Measurements from ENCODE around the gene ABL2. TPM values are rescaled to one million over a fixed set of nuclear protein-coding genes. Genes with fewer than 3 reads are reported as not detected.

Gene ABL2
- total and polyA plus RNA-seq, 8 donors, result 1.3 to 26.6 (median 6.7) TPM

GRCh38 chr1:179124873-179125272, 104.6 kb downstream of the ABL2 start:
- no peaks in the 10 kb centered on the region for H3K9me3 ChIP-seq
- no peaks in the 10 kb centered on the region for H3K27me3 ChIP-seq
- WGBS, 5 donors, result 68 to 89% (median 76%) methylated on average over 1 of the region's 1 CpG
- intact Hi-C loops (cut with DNase I; ENCODE audit: low total_unique reads), result no loop called here
- TF ChIP-seq EP300 (IDR thresholded peaks at IDR 0.05) (no peak), POLR2A (IDR thresholded peaks at IDR 0.05) (no peak), POLR2AphosphoS5 (IDR thresholded peaks at IDR 0.05) (no peak), CTCF (IDR thresholded peaks at IDR 0.05) (no peak)
- peak overlapping the region in 1 of 5 donors; percentile 18 for H3K27ac ChIP-seq
- peaks cover 8 to 33% (median 18%) of the 10 kb centered on the region in 4 donors for H3K4me1 ChIP-seq
- no peak for DNase-seq
- H3K4me3 ChIP-seq, result no peak overlapping the region
- peaks cover 0 to 36% (median 26%) of the 10 kb centered on the region in 4 donors for H3K36me3 ChIP-seq

- Histone ChIP-seq H3K27me3 (no peaks in the 10 kb centered on the region), H3K36me3 (peaks cover 5 to 71% (median 60%) of the 10 kb centered on the region in 4 donors), H3K4me1 (peaks cover 0 to 7% (median 2%) of the 10 kb centered on the region in 4 donors), H3K27ac (no peak overlapping the region), H3K9me3 (no peaks in the 10 kb centered on the region), H3K4me3 (no peak overlapping the region)
- TF ChIP-seq POLR2A (IDR thresholded peaks at IDR 0.05) (no peak), CTCF (IDR thresholded peaks at IDR 0.05) (peak in 4 of 7 experiments; percentile 40 to 62 (median 54))
- intact Hi-C loops (cut with DNase I; ENCODE audit: low total_unique reads), result no loop called here
- DNase-seq, result peak in 1 of 2 donors; percentile 70
- WGBS, 5 donors, result 81 to 86% (median 86%) methylated on average over 7 of the region's 7 CpGs
Observed at GRCh38 chr1:179121159-179121938, 108.1 kb downstream of the ABL2 start.

GRCh38 chr1:179120736-179121135, 108.7 kb downstream of the ABL2 start:
- H3K27me3 ChIP-seq, result no peaks in the 10 kb centered on the region
- intact Hi-C loops (cut with DNase I; ENCODE audit: low total_unique reads), result no loop called here
- peaks cover 0 to 4% (median 2%) of the 10 kb centered on the region in 4 donors for H3K4me1 ChIP-seq
- H3K4me3 ChIP-seq, result no peak overlapping the region
- H3K9me3 ChIP-seq, result no peaks in the 10 kb centered on the region
- 75 to 85% (median 78%) methylated on average over 2 of the region's 2 CpGs for WGBS, 5 donors
- no peak overlapping the region for H3K27ac ChIP-seq
- no peak for DNase-seq
- TF ChIP-seq CTCF (IDR thresholded peaks at IDR 0.05), result no peak
- TF ChIP-seq POLR2A (IDR thresholded peaks at IDR 0.05), result no peak
- TF ChIP-seq EP300 (IDR thresholded peaks at IDR 0.05), result no peak
- peaks cover 5 to 78% (median 65%) of the 10 kb centered on the region in 4 donors for H3K36me3 ChIP-seq

GRCh38 chr1:179119513-179119912, 110.0 kb downstream of the ABL2 start:
- Histone ChIP-seq H3K36me3 (peaks cover 5 to 82% (median 73%) of the 10 kb centered on the region in 4 donors), H3K4me3 (no peak overlapping the region), H3K9me3 (no peaks in the 10 kb centered on the region), H3K27ac (no peak overlapping the region), H3K4me1 (peaks cover 0 to 4% (median 0%) of the 10 kb centered on the region in 4 donors), H3K27me3 (no peaks in the 10 kb centered on the region)
- DNase-seq, result no peak
- intact Hi-C loops (cut with DNase I; ENCODE audit: low total_unique reads), result no loop called here
- TF ChIP-seq POLR2AphosphoS5 (IDR thresholded peaks at IDR 0.05) (no peak), CTCF (IDR thresholded peaks at IDR 0.05) (no peak), EP300 (IDR thresholded peaks at IDR 0.05) (no peak), POLR2A (IDR thresholded peaks at IDR 0.05) (no peak)
